ENCODE results near the gene NAALADL2.

NAALADL2 gene

DNA sequence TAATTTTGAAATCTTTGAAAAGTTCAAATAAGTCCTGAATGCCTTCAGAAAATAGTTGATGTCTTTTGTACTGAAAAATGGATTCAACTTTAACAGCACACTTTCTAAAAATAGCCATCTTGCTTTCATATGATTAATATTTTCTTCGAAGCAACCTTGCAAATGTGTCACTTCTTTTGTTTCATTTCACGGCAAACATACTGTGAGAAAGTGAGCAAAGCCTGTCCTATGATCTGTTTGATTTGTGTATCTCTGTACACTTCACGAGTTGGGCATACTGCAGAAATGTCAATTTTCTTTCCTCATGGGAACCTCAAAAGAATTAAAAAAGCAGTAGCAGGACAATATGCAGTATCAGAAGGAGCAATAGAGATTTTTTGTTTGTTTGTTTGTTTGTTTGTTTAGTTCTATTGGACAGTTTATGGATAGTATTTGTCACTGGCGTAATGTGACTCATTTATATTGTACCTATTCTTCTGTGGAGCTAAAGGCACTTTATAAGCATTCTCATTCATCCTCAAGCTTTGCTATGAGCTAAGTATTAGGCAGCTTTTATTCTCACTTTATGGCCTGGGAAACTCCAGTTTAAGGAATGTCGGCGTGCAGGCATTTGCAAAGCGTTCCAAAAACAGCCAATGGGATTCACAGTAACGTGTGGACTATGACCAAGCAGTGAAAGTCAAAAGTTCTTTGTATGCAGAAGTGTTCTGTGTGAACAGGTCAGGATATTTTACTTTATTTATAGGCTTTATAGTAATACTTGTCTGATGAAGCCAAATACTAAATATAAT lies 572.0 kb downstream of the NAALADL2 start:
- no peak for DNase-seq
- TF ChIP-seq GATA1 (IDR thresholded peaks at IDR 0.05; ENCODE audit: low read depth, low read length) (no peak), POLR2A (IDR thresholded peaks at IDR 0.05; ENCODE audit: low read length) (no peak)

DNA sequence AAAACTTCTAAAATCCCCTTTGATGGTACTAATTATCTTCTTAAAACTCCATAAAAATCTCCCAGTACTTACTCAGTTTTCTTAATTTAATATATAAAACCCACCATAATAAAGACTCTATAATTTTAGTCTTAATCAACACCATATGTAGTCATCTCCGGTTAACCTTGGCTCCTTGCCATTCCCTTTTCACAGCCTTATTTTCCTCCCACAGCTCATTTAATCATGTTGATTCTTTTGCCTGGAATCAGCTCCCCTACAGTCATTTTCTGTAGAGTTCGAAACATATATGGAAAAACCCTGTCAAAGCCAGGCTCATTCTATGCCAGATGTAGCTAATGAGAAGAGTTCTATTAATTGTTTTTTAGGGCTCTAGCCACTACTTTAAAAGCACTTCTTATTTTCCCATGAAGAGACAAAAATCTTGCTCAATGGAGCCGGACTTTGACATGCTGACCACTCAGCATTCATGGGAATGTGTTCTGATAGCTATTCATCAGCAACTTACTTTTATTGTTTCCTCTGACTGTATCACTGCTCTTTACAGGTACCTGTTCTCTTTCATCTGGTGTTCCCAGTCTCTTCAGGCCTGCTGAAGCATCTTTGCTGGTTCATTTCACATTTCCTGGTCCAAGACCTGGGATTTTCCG lies 573.4 kb downstream of the NAALADL2 start:
- TF ChIP-seq GATA1 (IDR thresholded peaks at IDR 0.05; ENCODE audit: low read depth, low read length) = no peak
- DNase-seq = no peak

DNA sequence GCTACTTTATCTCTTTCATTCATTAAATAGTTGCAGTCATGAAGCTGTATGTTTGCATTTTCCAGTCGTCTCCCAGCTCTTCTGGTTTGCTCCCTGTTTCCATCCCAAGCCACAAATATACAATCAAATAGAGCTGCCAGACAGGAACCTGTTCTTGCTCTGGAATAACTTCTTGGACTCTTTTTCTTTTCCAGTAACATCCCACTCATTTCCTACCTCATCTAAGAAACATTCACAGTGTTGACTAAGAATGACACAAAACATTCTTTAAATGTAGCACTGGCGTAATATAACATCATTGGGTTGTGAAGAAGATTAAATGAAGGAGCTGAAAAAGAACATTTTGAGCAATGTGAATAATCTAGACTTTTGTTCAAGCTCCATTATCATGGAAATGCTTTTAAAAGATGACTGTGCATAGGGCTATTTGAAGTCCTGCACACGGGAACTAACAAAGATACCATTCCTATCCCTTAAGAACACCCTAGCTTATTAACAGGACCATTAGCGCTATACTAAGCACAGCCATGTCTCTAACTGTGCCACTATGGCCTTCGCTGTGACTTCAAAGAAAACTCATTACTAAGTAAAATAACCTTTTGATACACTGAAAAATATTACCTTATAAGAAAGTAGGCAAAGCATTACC lies 574.0 kb downstream of the NAALADL2 start:
- TF ChIP-seq GATA1 (IDR thresholded peaks at IDR 0.05; ENCODE audit: low read depth, low read length) (no peak), POLR2A (IDR thresholded peaks at IDR 0.05; ENCODE audit: low read length) (no peak)
- DNase-seq = no peak

DNA sequence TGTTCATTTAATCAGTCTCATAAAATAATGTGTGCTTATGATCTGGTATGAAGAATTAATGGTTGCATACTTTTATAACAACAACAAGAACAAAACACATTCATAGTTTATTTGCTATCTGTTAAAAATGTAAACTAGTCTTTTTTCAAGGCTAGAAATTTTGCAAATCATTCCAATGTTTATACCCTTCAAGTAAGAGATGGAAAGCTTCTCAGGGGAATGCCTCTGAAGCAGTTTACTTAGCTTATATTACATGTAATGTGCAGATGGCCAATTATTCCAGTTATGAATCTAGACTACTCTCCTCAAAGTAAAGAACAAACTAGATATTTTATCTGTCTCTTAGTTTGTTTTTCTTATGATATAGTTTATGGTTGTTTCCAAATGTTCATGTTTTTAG lies 575.4 kb downstream of the NAALADL2 start:
- TF ChIP-seq GATA1 (IDR thresholded peaks at IDR 0.05; ENCODE audit: low read depth, low read length) (no peak), POLR2A (IDR thresholded peaks at IDR 0.05; ENCODE audit: low read length) (no peak)
- DNase-seq = no peak

DNA sequence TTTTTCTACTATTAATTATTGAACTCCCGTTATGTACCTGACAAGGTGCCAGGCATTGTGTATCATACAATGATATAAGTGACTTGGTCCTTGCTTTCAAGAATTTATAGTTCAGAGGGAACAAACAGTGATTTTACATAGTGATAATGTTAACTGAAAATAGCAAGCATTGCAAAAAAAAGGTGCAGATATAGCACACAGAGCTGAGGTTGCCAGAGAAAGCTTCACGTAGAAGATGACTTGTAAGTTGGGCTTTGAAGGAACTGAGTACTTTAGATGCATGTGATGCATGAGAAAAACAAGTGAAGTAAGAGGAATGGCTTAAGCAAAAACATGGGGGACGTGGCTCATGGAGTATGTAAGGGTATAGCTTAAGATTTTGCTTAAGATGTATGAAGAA lies 584.5 kb downstream of the NAALADL2 start:
- DNase-seq = no peak
- TF ChIP-seq POLR2A (IDR thresholded peaks at IDR 0.05; ENCODE audit: low read length) (no peak), GATA1 (IDR thresholded peaks at IDR 0.05; ENCODE audit: low read depth, low read length) (no peak)

DNA sequence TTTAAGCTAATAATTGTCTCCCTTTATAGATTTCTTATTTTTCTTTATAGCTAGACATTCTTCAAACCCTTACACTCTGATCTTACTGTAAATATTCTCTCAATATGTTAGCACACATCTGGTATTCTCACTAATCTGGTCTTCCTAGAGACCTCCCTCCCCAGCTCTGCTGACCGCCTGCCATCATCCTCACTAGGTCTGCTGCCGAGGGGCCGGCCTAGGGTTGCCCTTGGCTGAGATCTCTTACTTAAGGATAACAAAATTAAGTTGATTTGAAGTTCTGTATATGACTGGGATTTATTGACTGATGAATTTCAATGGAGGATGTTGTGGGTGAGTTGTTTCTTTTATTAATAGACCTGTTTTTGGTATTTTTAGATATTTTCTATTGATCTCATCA lies 586.6 kb downstream of the NAALADL2 start:
- no peak for TF ChIP-seq POLR2A (IDR thresholded peaks at IDR 0.05; ENCODE audit: low read length)
- TF ChIP-seq GATA1 (IDR thresholded peaks at IDR 0.05; ENCODE audit: low read depth, low read length) = no peak
- no peak for DNase-seq

DNA sequence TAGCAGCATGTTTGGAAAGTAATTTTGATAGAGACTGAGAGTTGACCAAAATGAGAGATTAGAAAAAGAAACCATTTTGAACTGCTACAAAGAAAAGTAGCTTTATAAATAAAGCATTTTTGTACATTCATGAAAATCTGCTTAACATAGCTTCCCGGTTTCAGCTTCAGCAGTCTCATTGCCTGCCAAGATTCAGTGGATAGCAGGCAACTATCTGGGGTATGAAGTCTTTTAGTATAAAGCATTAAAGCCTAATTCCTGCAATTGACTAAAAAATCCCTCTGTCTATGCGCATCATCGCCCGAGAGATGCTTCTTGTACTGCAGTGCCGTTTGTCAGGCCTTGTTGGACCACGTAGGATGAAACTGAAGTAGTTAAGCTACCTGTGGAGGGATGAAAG lies 588.4 kb downstream of the NAALADL2 start:
- TF ChIP-seq GATA1 (IDR thresholded peaks at IDR 0.05; ENCODE audit: low read depth, low read length) (no peak), POLR2A (IDR thresholded peaks at IDR 0.05; ENCODE audit: low read length) (no peak)
- no peak for DNase-seq

DNA sequence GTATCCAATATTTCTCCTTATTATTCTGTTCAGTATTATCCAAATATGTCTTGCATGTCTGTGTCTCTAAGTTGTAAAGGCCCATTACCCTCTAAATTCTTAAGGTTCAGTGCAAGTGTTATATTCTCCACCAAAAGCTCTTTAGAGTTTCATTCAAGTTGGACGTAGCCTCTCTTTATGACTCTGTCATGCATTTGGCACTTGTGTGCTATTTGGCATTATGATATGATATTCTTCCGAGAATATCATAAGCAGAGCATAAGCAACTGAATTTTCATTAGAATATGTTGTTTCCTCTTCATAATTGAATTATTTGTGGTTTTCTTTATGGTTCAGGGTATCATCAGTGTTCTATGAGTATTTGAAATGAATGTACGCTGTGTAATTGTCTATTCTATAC lies 594.2 kb downstream of the NAALADL2 start:
- TF ChIP-seq POLR2A (IDR thresholded peaks at IDR 0.05; ENCODE audit: low read length) (no peak), GATA1 (IDR thresholded peaks at IDR 0.05; ENCODE audit: low read depth, low read length) (no peak)
- no peak for DNase-seq

DNA sequence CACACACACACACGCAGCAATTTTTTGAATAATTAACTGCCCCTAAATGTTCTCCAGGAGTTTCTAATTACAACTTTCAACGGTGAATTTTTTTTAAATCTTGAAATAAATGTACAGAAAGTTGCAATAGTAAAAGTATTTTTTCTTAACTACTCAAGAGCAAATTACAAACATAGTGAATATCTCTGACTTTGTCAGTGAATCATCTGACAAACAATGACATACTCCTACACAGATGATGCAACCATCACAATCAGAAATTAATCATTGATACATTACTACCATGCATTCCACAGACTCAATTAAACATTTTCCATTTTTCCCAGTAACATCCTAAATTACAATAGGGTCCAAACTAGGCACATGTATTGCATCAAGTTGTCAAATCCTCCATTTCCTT lies 597.3 kb downstream of the NAALADL2 start:
- DNase-seq = no peak

DNA sequence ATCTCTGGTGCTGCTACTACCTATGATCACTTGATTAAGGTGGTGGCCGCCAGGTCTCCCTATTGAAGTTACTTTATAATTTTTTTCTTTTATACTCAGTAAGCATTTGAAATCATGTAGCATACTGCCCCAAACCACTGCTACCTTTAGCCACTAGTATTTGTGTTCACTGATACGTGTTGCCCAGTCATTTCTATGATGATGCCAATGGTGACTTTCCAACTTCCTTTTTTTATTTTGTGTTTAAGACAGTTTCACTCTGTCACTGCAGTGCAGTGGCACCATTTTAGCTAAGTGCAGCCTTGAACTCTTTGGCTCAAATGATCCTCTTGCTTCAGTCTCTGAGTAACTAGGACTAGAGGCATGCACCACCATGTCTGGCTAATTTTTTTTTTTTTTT lies 598.2 kb downstream of the NAALADL2 start:
- no peak for DNase-seq
- TF ChIP-seq POLR2A (IDR thresholded peaks at IDR 0.05; ENCODE audit: low read length) (no peak), GATA1 (IDR thresholded peaks at IDR 0.05; ENCODE audit: low read depth, low read length) (no peak)

More for the DNA sequence above, 597.3 kb downstream of the NAALADL2 start:
- TF ChIP-seq POLR2A (IDR thresholded peaks at IDR 0.05; ENCODE audit: low read length) = no peak
- TF ChIP-seq GATA1 (IDR thresholded peaks at IDR 0.05; ENCODE audit: low read depth, low read length) = no peak

DNA sequence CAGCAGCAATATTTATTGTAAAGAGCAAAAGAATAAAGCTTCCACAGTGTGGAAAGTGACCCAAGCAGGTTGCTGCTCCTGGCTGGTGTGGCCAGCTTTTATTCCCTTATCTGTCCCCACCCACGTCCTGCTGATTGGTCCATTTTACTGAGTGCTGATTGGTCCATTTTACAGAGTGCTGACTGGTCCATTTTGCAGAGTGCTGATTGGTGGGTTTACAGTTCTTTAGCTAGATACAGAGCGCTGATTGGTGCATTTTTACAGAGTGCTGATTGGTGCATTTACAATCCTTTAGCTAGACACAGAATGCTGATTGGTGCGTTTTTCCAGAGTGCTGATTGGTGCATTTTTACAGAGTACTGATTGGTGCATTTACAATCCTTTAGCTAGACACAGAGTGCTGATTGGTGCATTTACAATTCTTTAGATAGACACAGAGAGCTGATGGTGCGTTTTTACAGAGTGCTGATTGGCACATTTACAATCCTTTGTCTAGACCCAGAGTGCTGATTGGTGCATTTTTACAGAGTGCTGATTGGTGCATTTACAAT lies 601.8 kb downstream of the NAALADL2 start:
- peak in 1 of 2 experiments; percentile 1 for DNase-seq

DNA sequence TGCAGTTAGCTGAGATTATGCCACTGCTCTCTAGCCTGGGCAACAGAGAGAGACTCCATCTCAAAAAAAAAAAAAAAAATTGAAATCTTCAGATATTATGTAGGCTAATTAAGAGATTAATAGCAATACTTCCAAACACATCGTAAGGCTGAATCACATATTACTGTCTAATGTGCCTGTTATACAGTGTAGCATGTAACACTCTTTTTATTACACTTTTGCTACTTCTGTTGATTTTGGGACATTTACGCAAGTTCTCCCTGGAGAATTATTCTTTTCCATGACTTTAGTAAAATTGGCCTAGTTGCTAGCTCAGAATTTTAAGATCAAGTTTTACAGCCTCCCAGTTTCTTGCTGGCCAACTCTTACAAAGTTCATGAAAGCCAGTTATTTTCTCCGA lies 605.2 kb downstream of the NAALADL2 start:
- TF ChIP-seq GATA1 (IDR thresholded peaks at IDR 0.05; ENCODE audit: low read depth, low read length) = no peak
- no peak for TF ChIP-seq POLR2A (IDR thresholded peaks at IDR 0.05; ENCODE audit: low read length)
- DNase-seq = no peak

DNA sequence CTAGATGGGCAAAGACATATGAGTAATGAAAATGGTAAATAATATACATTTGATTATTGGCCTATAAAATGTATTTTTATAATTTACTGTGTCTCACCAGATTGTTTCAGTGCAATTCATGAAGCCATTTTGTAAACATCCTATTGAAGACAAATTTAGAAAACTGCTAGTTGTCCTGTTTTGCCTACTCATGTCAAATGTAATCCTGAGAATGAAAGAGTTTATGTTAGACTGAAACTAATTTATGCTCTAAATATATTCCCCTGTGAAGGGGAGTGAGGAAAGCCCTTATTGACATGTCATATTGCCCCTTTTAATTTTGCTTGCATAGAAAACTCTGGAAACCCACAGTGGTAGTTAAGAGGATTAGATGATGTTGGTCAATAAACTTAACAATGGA lies 610.0 kb downstream of the NAALADL2 start:
- no peak for DNase-seq
- TF ChIP-seq GATA1 (IDR thresholded peaks at IDR 0.05; ENCODE audit: low read depth, low read length) = no peak
- no peak for TF ChIP-seq POLR2A (IDR thresholded peaks at IDR 0.05; ENCODE audit: low read length)

DNA sequence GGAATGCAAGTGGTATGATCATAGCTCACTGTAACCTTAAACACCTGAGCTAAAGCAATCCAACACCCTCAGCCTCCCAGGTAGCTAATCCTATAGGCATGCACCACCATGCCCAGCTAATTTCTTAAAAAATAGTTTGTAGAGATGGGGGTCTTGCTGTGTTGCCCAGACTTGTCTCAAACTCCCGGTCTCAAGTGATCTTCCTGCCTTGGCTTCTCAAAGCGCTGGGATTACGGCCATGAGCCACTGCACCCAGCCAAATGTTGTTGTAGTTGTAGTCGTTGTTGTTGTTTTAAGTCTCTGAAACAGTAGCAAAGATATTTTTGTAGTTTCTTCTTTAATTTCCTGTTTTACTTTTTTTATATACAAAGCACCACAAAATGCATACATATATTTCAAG lies 616.6 kb downstream of the NAALADL2 start:
- no peak for DNase-seq
- TF ChIP-seq GATA1 (IDR thresholded peaks at IDR 0.05; ENCODE audit: low read depth, low read length) = no peak

DNA sequence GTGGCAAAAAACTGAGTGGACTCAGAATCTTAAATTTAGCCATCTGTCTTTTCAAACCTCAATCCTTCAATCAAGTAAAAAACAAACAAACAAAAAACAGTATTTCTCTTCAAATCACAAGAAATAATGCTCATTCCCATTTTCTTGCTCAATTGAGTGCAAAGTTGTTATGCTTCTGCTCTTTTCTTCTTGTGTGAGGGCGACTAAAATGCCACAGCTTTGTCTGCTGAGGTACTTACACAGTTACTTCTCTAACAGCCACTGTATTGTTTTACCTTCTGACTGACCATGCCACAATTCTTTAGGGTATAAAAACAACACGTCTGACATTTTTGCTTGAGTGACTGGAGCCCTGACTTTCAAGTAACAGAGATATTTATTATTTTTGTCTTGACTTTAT lies 617.4 kb downstream of the NAALADL2 start:
- DNase-seq = no peak
- TF ChIP-seq POLR2A (IDR thresholded peaks at IDR 0.05; ENCODE audit: low read length) = no peak

Measured in erythroblast (primary cell).